GM19025 (cell line): Measurements from ENCODE around the gene TRIM37.
A peak's percentile ranks its signal among the peaks of the same experiment; 100 is the strongest.

Experiments
- ATAC-seq: cut with Tn5 transposase; IDR thresholded peaks from one replicate; pipeline ENCODE4 v1.9.1; 2021; ENCODE audit warnings: mild to moderate bottlenecking, low read depth, moderate library complexity; ENCODE audit not compliant: unreplicated experiment

Gene TRIM37

DNA sequence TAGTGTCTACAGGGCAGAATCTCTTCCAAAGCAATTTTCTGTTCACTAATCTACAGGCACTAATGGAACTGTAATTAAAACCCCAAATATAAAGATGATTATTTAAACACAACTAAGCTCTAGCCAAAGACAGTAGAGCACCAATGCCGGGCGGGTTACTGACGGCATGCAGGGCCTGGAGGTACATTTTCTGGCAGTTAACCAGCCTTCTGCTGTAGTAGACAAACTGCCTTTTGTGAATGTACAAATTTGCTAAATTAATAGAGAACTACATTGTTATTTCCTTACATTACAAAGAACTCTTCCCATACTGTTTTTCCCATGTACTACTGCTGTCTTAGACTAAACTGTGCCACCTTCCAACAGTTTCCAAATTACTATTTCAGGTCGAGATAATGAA lies 107.8 kb downstream of the TRIM37 start:
- no peak for ATAC-seq

DNA sequence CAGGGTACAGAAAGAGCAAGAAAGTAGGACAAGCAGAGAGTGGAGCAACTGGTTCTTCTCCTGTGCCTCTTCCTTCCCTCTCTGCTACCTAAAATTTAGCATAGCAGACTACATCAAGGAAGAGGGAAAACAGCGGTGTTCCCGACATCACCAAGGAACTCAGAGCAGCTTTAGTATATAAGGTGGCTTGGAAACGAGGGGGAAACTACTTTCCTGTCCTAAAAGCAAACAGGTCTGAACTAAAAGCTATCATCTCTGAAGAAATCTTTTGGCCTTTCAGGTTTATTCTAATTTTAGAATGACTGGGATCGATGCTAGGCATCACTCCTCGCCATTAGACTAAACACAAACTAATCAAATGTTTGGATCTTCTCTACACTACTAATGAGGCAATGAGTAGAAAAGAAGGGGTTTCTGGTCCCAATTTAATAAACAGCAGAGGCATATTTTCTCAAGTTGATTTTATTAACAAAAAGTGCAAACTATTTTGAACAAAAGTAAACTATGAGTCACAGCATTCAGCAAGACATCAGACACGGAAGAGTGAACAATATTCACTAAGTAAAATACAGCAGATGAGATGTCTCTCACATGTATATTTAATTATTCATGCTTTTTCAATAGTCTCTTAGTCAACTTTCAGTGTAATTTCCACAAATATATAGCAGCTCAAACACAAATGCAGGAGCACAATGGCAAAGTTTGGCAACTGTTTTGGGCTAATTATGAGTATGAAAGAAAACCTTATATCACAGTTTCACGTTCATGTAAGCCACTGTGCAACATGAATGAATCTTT lies 108.7 kb downstream of the TRIM37 start:
- ATAC-seq: no peak

DNA sequence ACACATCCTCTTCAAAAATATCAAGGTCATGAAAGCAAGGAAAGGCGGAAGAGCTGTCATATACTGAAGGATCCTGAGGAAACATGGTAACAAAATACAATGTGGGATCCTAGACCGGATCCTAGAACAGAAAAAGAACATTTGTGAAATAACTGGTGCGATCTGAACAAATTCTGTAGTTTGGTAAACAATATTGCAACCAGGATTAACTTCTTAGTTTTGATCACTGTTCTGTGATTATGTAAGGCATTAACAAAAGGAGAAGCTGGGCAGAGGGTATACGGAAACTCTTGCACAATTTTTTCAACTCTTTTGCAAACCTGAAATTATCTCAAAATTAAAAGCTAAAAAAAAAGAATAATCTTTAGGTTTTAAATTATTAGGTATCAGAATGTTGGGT lies 109.7 kb downstream of the TRIM37 start:
- no peak for ATAC-seq

DNA sequence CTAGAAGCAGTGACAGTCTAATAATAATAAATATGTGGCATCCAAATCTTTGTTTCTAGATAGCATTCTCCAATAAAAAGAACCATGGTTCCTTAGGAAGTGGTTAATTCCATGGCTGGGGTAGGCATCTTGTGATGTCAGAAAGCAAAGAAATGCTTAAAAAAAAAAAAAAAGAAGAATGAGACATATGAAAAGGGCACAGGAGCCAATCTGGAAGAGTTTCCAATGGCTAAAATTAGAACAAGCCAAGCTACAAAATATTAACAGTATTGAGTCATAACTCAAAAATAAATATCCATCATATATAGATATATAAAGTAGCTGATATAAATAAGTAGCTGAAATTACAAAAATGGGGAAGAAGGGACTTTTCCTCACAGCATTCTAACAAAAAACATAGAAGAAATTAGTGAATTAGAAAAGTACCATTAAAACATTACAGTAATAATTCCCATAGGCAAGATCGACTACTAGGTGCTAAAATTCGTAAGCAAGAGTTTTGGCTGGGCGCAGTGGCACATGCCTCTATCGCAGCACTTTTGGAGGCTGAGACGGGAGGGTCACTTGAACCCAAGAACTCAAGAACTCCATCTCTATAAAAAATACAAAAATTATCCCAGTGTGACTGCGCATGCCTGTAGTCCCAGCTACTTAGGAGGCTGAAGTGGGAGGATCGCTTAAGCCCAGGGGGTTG lies 111.3 kb downstream of the TRIM37 start:
- ATAC-seq: no peak

DNA sequence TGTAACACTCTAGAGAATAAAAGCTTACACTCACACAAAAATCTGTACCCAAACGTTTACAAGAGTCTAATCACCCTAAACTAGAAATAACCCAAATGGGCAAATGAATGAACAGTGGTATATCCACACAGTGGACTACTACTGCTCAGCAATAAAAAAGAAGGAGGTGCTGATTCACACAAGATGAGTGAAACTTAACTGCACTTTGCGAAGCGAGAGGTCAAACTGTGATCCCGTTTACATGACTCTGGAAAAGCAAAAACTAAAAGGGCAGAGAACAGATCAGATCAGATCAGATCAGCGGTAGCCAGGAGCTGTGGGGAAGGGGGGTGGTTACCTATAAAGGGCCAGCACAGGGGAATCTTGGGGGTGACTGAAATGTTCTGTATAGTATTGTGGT lies 113.4 kb downstream of the TRIM37 start:
- no peak for ATAC-seq

DNA sequence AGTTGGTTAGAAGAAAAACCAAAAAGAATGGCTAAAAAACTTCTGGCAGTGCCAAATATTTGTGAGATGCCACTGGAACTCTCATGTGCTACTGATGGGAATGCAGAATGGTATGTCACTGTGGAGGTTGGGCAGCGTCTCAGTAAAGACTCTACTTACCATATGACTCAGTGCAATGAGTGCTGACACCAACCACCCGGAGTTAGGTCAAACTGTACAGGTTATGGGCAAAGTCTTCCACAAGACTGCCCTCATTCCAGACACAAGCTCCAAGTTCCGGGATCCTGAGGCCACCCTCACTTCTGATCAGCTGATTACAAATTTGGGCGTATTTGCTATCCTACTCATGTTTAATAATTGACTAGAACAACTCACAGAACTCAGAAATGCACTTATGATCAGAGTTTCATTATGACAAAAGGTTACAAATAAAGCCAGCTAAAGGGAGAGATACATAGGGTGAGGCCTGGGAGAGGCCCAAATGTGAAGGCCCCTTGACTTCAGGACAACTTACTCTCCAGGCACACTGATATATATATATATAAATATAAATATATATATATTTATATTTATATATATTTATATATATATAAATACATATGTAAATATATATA lies 114.9 kb downstream of the TRIM37 start:
- peak; percentile 65 for ATAC-seq

DNA sequence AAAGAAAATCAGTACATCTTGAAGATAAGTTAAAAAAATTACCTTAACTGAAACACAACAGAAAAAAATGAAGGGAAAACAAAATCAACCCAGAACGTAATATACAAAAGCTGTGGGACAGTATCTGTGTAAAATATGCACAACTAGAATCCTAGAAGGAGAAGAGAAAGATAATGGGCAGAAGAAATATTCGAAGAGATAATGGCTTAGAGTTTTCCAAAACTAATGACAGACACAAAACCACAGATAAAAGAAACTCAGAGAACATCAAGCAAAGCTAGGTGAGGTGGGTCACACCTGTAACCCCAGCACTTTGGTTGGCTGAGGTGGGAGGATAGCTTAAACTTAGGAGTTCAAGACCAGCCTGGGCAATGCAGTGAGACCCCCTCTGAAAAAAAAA lies 117.1 kb downstream of the TRIM37 start:
- ATAC-seq: no peak

DNA sequence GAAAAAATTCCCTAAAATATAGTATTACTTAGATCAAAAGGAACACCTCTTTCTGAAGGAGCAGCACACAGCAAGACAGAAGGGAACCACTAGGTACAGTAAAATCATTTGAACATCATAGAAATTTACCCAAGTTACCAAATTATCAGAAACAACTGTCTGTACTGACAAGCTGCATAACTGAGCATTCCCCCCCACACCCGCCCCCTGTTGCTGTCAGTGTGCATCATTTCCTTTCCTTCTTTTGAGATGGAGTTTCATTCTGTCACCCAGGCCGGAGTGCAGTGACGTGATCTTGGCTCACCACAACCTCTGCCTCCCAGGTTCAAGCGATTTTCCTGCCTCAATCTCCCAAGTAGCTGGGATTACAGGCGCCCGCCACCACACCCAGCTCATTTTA lies 120.7 kb downstream of the TRIM37 start:
- no peak for ATAC-seq

DNA sequence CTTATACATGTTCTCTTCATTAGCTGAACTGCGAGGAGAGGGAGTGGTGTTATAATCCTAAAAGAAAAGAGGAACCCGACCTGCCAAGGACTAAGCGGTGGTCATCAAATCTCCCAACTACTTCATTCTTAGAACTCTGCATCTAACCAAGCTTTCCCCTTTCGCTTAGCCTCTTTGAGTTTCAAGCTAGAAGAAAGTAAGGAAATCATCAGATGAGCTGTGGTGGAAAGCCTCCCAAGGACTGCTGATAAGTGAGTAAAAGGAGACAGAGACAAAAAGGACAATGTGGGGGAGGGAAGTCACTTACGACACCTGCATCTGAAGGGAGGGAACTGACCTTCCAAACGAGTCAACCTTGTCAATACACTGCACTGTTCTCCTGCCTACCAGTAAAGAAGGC lies 121.3 kb downstream of the TRIM37 start:
- ATAC-seq: no peak

DNA sequence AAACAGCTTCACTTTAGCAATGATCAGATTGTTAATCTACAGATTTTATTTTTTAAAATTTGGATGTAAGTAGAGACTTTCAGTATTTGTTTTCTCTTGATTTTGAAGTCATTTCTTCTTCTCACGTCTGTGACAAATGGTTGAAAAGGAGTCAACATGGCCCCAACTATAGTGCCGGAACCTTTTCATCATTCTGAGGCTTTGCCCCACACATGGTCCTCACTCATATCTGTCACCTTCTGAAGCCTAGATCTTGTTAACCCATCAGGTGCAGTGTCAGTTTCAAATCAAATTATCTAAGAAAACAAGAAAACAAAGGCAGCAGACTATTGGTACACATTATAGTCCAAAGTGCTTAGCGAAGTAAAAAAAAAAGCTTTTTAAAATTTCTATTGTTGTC lies 124.1 kb downstream of the TRIM37 start:
- no peak for ATAC-seq

DNA sequence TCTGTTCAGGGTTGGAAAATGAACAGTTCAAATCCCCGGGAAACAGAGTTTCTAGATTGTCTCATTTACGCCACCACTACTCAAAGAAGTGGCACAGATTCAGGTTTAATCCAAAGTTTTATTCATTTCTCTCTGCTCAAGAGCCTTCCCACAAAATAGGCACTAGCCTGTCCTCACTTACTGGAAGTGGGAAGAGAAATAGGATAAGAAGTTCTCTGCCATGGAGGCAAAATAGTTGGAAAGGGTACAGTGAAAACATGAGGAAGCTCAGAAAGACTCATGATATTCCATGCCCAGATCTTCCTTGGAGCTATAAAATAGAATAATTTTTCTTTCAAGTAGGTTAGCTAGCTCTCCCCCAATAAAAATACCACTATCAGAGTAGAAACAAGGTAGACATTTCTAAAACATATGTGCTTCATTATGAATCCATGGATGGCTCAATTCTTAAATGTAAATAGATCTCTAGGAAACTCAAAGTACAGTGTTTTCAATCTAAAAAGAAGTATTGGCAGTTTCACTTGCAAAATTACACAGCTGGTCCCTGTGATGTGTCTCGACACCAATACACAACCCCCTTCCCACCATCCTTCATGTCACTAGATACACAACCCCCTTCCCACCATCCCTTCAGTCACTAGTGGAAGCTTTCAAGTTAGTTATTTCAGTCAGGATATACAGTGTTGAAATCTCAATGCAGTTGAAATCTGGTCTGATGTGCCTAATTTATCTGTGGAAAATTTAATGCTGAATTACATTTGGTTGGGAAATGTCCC lies 125.8 kb downstream of the TRIM37 start:
- no peak for ATAC-seq

DNA sequence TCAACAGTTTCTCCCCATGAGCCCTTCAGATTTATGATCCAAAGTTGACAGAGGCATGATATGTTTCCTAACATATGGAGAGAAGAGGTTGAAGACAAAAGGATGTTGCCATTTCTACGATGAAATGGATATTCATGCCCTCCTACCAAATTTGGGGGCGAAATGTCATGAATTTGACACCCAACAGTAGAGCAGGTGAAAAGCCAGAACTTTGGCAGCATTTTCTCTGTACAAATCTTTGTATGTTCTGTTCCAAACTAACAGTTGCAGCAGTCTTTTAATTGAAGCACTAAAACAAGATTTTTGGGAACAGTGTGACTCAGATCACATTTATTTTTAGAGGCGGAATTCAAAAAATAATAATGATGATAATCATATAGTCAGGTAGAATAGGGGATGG lies 130.1 kb downstream of the TRIM37 start:
- no peak for ATAC-seq

DNA sequence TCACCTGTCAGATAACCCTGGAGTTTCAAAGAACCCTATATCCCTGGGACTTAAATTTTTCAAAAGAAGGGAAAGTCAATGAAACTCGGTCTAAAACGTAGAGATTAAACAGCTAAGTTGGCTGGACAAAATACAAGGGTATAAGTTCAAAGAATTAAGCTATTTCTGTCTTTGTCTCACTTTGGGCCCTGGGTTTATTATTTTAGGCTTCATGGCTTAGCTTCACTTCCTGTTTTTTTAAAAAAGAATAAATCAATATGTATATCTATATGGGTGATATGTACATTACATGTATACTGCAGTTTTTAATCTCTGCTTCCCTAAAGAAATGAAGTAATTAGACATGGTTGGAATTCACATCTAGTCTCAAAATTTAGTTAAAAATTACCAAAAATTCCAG lies 132.3 kb downstream of the TRIM37 start:
- ATAC-seq: no peak

DNA sequence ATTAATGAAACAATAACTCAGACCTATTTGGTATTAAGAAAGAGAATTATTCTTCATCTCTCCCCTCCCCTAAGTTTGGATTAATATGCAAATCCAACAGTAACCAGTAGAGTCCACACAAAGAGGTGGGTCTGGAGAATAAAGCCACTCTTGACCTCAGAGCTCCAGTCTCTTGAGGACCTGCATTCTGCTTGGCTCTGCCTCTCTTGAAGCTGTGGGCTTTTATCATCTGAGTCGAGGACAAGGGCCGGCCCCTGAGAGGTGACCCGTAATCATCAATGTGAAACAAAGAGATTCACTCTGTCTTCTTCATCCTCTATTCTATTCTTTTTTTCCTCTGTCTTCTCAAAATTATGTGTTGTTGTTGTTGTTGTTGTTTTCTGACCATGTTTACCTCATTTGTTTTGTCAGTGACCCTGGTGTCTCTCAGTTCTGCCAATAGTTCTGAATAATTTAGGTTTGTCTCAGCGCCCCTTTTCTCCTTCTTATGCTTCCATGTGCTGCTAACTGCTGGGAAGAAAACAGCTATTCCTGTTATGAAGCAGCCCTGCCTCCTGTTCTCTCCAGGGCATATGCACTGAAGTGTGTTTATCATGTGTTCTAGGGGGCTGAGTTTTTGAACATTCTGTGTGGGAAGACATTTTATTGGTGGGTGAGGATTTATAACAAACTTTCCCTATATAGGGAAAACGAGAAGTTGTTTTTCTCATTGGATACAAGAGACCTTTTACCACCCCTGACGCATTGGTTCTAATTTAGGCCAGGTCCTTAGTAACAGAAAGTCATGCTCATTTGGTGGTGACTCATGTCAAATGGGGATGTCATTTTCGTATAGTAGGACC lies 135.8 kb downstream of the TRIM37 start:
- no peak for ATAC-seq

DNA sequence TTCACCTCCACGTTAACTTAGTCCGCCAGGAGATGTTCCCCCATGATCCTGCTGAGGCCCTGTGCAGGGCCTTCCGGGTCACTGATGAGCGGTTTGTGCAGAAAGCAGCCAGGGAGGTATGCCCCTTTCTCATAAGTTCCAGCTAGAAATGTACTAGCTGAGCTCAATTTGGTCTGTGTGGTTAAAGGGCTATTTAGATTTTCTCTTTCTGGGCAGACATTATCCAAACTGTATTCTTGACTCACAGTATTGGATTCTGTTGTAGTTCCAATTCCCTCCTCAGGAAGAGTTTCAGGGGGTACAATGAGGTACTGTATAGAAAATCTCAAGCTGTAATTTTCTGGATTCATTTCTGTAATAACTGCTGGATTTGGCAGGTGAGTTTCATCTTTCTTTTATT lies 137.1 kb downstream of the TRIM37 start:
- no peak for ATAC-seq

DNA sequence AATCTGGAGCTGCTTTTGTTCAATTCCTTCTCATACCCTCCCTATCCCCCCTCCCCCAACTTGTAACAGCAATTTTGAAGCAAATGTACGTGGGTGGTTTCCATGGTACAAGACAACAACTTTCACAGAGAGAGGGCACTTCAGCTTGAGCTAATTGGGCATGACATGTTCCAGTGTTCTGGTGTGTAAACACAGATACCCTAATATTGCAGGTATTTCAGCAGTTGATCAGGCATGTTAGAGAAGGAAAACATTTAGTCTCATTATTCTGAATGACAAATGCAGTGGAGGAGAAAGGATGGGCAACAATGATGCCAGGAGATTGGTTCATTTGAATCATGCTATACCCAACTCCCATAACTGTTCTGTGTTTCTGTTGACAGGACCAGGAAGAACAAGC lies 137.5 kb downstream of the TRIM37 start:
- no peak for ATAC-seq

DNA sequence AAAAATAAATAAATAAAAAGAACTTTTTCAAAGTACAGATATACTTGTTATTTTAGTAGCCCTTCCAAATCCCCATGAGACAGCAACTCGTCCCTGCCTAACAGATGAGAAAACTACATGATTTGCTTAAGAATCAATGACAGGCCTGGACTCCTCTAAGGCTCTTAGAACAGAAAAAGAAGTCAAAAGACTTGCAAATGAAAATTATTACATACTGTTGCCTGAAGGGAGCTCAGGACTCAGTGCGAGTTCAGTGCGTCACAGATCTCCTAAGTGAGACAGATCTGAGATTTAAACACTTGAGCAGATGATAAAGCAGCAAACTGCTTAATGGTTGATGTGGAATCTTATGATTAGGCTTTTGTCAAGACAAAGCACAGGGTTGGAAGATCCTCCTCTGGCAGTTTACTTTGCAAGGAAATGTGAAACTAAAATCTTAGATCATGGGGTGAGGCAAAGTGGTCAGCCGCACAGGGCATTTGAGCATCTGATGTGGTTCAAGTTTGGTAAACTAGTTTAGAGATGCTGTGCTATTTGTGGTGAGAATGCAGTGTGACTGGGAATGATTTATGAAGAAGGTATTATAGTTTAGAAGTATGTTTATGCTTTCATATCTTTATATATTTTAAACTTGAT lies 138.1 kb downstream of the TRIM37 start:
- ATAC-seq: no peak

DNA sequence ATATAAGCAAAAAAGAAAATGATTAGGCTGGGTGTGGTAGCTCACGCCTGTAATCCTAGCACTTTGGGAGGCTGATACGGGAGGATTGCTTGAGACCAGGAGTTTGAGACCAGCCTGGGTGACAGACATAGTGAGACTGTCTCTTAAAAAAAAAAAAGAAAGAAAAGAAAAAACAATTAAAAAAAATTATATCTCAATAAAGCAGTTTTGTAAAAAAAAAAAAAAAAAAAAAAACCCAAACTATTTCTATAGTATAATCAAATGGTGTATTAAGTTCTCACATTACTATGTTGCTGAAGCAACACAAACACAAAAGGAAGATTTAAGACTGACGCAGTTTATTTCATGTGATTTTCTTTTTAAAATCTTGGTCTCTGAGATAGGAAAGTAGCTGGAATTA lies 140.5 kb downstream of the TRIM37 start:
- no peak for ATAC-seq

DNA sequence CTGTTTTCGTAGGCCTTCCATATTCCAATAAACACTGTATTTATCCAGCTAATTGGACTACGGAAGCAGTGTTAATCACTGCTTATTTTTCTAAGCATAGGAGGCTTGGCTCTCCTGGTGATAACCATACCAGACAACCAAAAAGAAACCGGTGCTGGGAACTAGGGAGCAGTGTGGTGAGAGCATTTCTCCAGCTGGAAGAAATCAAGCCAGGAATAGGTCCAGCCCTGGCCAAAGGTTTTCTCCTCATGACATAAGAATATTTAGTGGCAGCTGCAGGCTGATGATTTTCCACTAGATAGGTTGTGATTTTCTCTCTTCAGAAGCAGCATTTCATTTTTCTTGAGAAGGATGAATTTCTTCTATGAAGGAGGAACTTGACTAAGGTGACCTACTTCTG lies 141.5 kb downstream of the TRIM37 start:
- no peak for ATAC-seq

DNA sequence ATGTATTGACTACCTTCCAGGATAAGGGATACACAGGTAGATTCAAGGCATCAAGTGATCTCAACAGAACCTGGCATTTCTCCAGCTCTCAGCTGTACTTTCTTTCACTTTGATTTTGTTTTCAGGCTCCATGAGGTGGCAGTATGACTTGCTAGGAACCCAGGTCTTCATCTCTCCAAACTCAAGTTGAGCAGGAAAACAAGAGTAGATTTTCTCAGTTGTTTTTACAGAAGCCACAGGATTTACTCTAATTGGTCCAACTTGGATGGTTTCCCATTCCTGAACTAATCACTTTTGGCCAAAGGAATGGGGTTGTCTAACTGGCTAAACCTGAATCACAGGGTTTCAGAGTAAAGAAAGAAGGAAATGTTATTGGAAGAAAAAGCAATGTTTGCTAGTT lies 146.6 kb downstream of the TRIM37 start:
- no peak for ATAC-seq
